Lower leg skin (tissue), 3 donors: Measurements from ENCODE around the gene STXBP6.

Experiments
- POLR2A ChIP-seq, 2 donors: fragments of 450-650 bp; IDR thresholded peaks; one replicate each; pipeline ENCODE4 v1.6.1; 2016 to 2017; ENCODE audit warnings: antibody characterized with exemption in 2 of 2, mild to moderate bottlenecking in 1 of 2, moderate library complexity in 1 of 2
- TF ChIP-seq, protein P1 (sequence below), 3 donors: fragments of 450-650 bp; IDR thresholded peaks; one replicate each; pipeline ENCODE4 v1.5.1; 2016; ENCODE audit warnings: antibody characterized with exemption in 3 of 3, mild to moderate bottlenecking in 3 of 3, moderate library complexity in 2 of 3

DNA sequence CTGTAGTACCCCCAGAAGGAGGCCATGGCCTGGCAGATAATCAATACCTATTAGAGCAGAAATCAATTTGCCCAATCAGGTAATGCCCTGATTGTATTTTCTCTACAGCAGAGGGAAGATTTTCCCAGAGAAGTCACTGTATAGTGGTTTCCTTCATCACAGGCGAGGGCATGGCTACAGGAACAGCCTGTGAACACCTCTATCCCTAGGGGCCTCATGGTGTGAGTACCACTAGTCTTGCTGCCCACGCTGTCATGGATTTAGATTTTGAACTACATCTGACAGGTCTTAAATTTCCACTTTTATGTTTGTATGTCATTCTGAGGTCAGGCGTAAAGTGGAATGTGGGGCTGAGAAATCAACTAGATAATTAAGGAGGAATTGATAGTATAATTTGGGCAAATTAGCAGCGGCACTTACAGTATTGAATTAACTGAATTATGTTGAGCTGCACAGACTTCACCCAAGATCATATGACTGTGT, 42.4 kb upstream of the STXBP6 start:
- TF ChIP-seq, protein P1, sequence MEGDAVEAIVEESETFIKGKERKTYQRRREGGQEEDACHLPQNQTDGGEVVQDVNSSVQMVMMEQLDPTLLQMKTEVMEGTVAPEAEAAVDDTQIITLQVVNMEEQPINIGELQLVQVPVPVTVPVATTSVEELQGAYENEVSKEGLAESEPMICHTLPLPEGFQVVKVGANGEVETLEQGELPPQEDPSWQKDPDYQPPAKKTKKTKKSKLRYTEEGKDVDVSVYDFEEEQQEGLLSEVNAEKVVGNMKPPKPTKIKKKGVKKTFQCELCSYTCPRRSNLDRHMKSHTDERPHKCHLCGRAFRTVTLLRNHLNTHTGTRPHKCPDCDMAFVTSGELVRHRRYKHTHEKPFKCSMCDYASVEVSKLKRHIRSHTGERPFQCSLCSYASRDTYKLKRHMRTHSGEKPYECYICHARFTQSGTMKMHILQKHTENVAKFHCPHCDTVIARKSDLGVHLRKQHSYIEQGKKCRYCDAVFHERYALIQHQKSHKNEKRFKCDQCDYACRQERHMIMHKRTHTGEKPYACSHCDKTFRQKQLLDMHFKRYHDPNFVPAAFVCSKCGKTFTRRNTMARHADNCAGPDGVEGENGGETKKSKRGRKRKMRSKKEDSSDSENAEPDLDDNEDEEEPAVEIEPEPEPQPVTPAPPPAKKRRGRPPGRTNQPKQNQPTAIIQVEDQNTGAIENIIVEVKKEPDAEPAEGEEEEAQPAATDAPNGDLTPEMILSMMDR (IDR thresholded peaks at IDR 0.05): no peak
- TF ChIP-seq POLR2A (IDR thresholded peaks at IDR 0.05): no peak
